Right cardiac atrium (tissue), 5 donors: ENCODE data around the gene FRAS1. TPM values are rescaled to one million over a fixed set of nuclear protein-coding genes. Genes with fewer than 3 reads are reported as not detected.

Source experiments
- ATAC-seq, 2 donors: fragments of 200-7000 bp; cut with Tn5 transposase; one replicate each; pipeline versions ENCODE4 v1.8.0 to v1.9.1; 2020; ENCODE audit warnings: moderate library complexity in 2 of 2, mild to moderate bottlenecking in 1 of 2
- DNase-seq, 3 donors: peaks; one replicate each; pipeline ENCODE4 v3.0.0-alpha.2; 2020
- H3K27ac ChIP-seq: one replicate; pipeline ENCODE4 v1.5.1; 2013; ENCODE audit warnings: mild to moderate bottlenecking, low read length, control low read depth, moderate library complexity
- H3K27me3 ChIP-seq: one replicate; pipeline ENCODE4 v1.6.1; 2013; ENCODE audit not compliant: control insufficient read depth, insufficient read depth
- H3K4me1 ChIP-seq: one replicate; pipeline ENCODE4 v1.6.1; 2013; ENCODE audit warnings: low read length; ENCODE audit not compliant: control insufficient read depth, insufficient read depth
- H3K4me3 ChIP-seq: one replicate; pipeline ENCODE4 v1.5.1; 2013; ENCODE audit warnings: low read length, control low read depth
- H3K9me3 ChIP-seq: one replicate; pipeline ENCODE4 v1.6.1; 2013; ENCODE audit warnings: low read length; ENCODE audit not compliant: control insufficient read depth
- WGBS: extraction: QIAGEN DNeasy Blood & Tissue Kit; methylation state at CpG from one replicate; pipeline ENCODE4 v1.1.7; 2013; 5-methylcytosine and 5-hydroxymethylcytosine counted together
- intact Hi-C, 4 donors: fragments of 100-400 bp; cut with DNase I; formaldehyde crosslinking; loops; one replicate each; pipeline versions ENCODE4 v1.11.0 to v1.14.0; 2022 to 2023
- polyA plus RNA-seq: library from polyadenylated mRNA; stranded (reverse); fragments of 200-250 nt; gene quantifications from one replicate; pipeline ENCODE4 v1.2.3, GENCODE V29; 2013
- total RNA-seq, 4 donors: library from RNA; stranded (reverse); fragmentation: NEBNext Ultra II Directional; extraction: Animal tissue kit (Norgen Biotek cat#: 25700); gene quantifications; one replicate each; pipeline ENCODE4 v1.2.1, GENCODE V29; 2021
- donor health status: healthy with polysubstance abuse.
- donor health status: DM: no; HTN: yes; CAD: no.
- donor health status: DM: no; HTN: no; CAD: no.
- donor health status: DM: no; HTN: yes; CAD: no; lungs with severe emphysema.
- donor health status: DM: yes; HTN: yes; CAD: no.

The FRAS1 gene
- total and polyA plus RNA-seq, 5 donors = 1.1 to 7.9 (median 5.1) TPM

DNA sequence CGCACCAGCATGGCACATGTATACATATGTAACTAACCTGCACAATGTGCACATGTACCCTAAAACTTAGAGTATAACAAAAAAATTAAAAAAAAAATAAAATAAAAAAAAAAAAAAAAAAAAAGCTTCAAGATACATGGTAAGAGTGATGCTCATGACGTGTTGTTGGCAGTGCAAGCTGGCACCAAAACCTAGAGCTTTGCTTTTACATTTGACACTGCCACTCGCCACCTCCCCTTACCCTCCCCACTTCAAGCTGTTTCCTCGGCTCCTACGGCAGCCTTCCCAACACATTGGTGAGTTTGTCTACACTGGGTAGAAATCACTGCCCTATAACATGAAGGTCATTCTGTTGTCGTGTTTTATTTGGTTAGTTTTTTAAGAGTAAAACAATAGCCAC, 296.8 kb downstream of the FRAS1 start:
- intact Hi-C loops = no loop called here

DNA sequence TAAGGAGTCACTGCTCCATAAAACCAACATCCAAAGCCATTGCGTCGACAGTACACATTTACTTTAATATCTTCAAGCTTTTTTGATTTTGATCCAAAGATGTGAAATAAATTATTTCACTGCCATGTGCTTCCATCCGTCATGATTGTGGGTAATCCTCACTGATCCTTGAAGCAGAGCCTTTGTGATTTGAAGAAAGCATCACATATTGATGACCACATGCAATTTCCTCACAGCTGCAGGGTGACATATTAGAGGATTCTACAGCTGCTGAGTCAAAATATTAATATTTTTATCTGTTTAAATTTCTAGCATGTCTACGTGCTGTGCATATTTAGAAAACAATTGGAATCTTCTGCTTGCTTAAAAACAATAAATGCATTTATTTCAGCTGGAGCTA, 297.7 kb downstream of the FRAS1 start:
- WGBS = 80% methylated on average over 4 of the region's 4 CpGs
- Histone ChIP-seq H3K27me3 (no peaks in the 10 kb centered on the region), H3K9me3 (no peaks in the 10 kb centered on the region), H3K27ac (no peak overlapping the region), H3K4me3 (no peak overlapping the region), H3K4me1 (no peaks in the 10 kb centered on the region)
- DNase-seq (no peak), ATAC-seq (no peak)
- intact Hi-C loops = no loop called here

More for the DNA sequence above, 296.8 kb downstream of the FRAS1 start:
- H3K4me3 ChIP-seq = no peak overlapping the region
- H3K27me3 ChIP-seq = no peaks in the 10 kb centered on the region
- H3K27ac ChIP-seq = no peak overlapping the region
- DNase-seq = no peak
- ATAC-seq = no peak
- WGBS = 79% methylated on average over 5 of the region's 6 CpGs
- no peaks in the 10 kb centered on the region for H3K9me3 ChIP-seq
- H3K4me1 ChIP-seq = no peaks in the 10 kb centered on the region

DNA sequence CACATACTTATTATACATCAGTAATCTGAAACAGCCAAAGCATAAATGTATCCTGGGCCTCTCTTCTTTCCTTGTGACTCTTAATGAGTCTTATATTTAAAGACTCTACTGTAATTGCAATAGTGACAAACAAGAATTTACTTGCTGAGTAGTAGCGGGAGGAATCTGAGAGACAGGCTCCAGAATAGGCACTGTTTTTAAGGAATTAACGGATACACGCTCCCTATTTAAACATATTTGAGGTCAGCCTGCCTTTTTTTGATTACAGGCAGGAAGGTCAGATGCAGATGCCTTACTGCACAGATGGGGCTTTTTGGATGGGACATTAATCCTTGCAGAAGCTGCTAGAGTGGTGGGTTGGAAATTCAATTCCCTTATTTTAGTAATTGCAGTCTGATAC, 298.2 kb downstream of the FRAS1 start:
- ATAC-seq (no peak), DNase-seq (no peak)
- Histone ChIP-seq H3K4me3 (no peak overlapping the region), H3K27me3 (no peaks in the 10 kb centered on the region), H3K4me1 (no peaks in the 10 kb centered on the region), H3K9me3 (no peaks in the 10 kb centered on the region), H3K27ac (no peak overlapping the region)
- WGBS = 90% methylated on average over 3 of the region's 3 CpGs
- intact Hi-C loops = no loop called here

DNA sequence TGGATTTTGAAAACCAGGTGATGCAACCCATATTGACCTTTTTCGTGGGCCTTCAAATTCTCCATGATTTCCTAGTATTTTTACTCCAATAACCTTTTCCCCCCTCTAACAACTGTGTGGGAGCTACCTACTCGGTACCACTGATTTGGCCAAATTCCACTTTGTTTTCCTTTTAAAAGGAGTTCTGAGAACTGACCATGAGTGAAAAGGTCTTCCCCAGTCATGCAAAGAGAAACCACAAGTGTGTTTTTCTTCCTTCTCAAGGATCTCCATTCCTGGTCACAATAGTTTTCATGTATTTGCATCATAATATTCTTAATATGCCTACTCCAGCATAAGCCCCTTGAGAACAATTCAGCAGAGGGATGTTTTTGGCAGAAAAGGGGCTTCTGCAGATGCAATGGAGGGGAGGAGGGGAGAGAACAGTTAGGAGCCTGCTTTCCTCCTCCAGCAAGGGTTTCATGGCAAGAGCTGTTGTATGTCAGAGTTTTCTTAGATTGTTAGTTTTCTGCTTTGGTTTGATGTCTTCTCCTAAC, 299.2 kb downstream of the FRAS1 start:
- DNase-seq (no peak), ATAC-seq (no peak)
- Histone ChIP-seq H3K27ac (no peak overlapping the region), H3K27me3 (no peaks in the 10 kb centered on the region), H3K9me3 (no peaks in the 10 kb centered on the region), H3K4me3 (no peak overlapping the region), H3K4me1 (no peaks in the 10 kb centered on the region)
- intact Hi-C loops = no loop called here
- 80% methylated on average over 2 of the region's 2 CpGs for WGBS

DNA sequence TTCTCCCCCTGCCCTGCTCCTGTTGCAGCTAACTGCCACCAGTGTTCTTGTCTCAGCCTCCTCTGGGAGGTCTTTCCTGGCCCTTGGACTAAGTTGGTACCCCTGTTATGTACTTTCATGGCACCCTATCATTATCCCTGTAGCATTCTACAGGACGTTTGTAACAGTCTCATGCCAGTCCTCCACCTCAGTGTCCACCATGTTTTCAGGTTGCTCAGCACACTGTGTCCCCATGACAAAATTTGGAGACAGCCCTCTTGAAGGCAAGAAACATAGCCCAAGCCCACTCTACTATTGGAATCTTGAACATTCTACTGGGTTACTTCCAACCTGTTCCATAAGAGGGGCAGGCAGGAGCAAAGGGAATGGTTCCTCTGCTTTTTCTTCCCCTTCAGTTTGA, 300.0 kb downstream of the FRAS1 start:
- no peaks in the 10 kb centered on the region for H3K9me3 ChIP-seq
- WGBS = 71% methylated on average over 1 of the region's 1 CpG

DNA sequence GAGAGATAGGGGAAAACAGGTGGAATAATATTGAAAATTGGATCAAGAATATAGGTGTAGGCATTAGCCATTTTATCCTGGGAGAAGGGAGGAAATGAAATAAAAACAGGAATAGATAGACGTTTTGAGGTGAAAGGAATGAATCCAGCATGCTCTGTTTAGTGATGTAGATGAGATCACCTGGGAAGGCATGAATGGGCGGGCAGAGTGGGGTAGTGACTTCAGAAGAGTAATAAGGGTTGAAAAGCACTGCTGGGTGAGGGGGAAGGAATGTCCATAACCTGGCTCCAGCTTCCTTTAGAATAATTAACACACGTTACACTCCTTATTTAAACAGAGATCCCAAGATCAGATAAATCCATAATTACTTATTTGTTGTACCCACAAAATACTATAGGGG, 303.3 kb downstream of the FRAS1 start:
- Histone ChIP-seq H3K9me3 (no peaks in the 10 kb centered on the region), H3K4me3 (no peak overlapping the region), H3K27me3 (no peaks in the 10 kb centered on the region), H3K27ac (no peak overlapping the region), H3K4me1 (no peaks in the 10 kb centered on the region)
- no peak for ATAC-seq
- 73% methylated on average over 3 of the region's 3 CpGs for WGBS
- intact Hi-C loops = no loop called here
- DNase-seq = no peak

More for the DNA sequence above, 300.0 kb downstream of the FRAS1 start:
- no peaks in the 10 kb centered on the region for H3K4me1 ChIP-seq
- no peaks in the 10 kb centered on the region for H3K27me3 ChIP-seq
- no peak overlapping the region for H3K27ac ChIP-seq
- intact Hi-C loops = no loop called here
- H3K4me3 ChIP-seq = no peak overlapping the region
- ATAC-seq (no peak), DNase-seq (no peak)

DNA sequence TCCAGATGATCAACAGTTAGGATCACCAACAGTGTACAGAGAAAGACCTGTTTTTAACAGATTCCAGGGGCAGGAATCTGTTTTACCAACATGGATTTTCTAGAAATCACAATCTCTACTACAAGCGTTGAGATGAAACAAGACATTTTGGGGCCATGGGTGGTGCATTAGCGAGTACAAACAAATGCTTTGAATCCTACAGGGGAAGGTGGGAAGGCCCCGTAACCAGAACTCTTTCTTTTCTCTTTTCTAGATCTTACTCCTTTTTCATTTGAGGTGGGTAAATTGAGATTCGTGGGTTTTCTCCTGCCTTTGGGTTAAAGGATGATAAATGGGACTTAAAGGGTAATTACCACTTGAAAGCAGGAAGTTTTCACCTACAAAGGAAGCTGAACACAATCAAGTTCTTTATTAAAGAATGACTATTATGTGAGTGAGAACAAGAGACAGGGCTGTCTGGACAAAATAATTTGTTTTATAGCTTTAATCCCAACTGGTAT, 304.5 kb downstream of the FRAS1 start:
- H3K27me3 ChIP-seq = no peaks in the 10 kb centered on the region
- DNase-seq (no peak), ATAC-seq (no peak)
- no peaks in the 10 kb centered on the region for H3K9me3 ChIP-seq
- intact Hi-C loops = no loop called here
- H3K27ac ChIP-seq = no peak overlapping the region
- no peak overlapping the region for H3K4me3 ChIP-seq
- no peaks in the 10 kb centered on the region for H3K4me1 ChIP-seq
- 76% methylated on average over 4 of the region's 4 CpGs for WGBS

DNA sequence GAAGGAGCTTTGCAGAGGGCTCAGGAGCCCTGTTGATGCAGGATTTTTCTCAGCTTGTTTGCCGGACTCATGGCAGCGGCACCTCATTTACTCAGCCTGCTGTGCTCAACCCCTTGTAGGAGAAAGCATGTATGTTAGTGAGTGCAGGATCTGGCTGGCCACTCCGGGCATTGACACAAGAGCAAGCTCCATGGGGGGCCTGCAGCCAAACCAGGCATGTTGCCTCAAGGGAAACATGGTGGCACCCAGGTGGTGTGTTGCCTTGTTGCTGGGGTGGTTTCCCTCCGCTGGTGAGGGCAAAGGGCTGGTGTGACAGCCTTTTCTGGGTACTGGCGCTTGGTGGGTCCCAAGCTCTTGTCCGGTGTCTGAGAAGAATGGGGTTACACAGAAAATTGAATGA, 305.2 kb downstream of the FRAS1 start:
- ATAC-seq (no peak), DNase-seq (no peak)
- Histone ChIP-seq H3K4me3 (no peak overlapping the region), H3K9me3 (no peaks in the 10 kb centered on the region), H3K4me1 (no peaks in the 10 kb centered on the region), H3K27ac (no peak overlapping the region), H3K27me3 (no peaks in the 10 kb centered on the region)
- 93% methylated on average over 6 of the region's 6 CpGs for WGBS
- intact Hi-C loops = no loop called here

DNA sequence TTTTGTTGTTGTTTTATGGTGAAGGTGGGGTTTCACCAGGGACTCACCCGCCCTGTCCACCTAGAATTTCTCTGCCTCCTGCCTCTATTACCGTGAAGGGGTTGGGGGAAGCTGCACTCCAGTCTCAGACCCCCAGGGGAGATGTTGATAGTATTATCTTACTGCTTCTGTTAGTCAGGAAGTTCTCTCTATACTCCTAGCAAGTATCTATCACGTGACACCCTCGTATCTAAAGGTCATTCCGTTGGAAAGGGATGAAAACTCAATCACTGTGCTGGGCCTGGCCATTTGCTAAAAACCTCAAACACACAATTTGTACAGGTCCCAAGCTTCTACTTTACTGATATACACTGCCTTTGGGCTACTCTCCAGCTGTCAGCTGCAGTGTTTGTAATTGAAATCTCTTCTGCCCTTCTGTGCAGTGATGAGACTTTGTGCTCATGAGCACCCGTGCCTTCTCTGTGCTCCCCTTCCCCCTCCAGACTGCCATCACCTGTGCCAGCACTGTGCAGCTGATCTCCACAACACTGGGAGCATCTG, 306.0 kb downstream of the FRAS1 start:
- intact Hi-C loops = no loop called here
- DNase-seq = no peak
- Histone ChIP-seq H3K27me3 (no peaks in the 10 kb centered on the region), H3K4me1 (no peaks in the 10 kb centered on the region), H3K4me3 (no peak overlapping the region), H3K27ac (no peak overlapping the region), H3K9me3 (no peaks in the 10 kb centered on the region)
- 33% methylated on average over 6 of the region's 6 CpGs for WGBS
- no peak for ATAC-seq

DNA sequence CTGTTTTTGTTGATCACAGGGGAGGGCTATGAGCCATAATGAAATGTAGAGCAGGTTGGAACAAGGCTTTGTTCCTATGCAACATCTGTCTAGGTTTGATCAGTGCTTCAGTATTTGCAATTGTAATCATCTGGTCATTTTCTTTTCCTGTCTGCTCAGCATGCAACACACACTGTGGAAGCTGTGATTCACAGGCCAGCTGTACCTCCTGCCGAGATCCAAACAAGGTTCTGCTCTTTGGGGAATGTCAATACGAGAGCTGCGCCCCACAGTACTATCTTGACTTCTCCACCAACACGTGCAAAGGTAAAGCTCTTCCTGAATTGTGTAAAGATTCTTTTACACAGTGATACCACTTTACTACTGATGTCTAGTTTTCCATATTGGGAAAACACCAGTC, 312.6 kb downstream of the FRAS1 start:
- WGBS = 70% methylated on average over 4 of the region's 4 CpGs
- intact Hi-C loops = no loop called here
- H3K27me3 ChIP-seq = no peaks in the 10 kb centered on the region
- no peaks in the 10 kb centered on the region for H3K4me1 ChIP-seq
- no peaks in the 10 kb centered on the region for H3K9me3 ChIP-seq
- DNase-seq (no peak), ATAC-seq (no peak)
- H3K4me3 ChIP-seq = no peak overlapping the region
- no peak overlapping the region for H3K27ac ChIP-seq

DNA sequence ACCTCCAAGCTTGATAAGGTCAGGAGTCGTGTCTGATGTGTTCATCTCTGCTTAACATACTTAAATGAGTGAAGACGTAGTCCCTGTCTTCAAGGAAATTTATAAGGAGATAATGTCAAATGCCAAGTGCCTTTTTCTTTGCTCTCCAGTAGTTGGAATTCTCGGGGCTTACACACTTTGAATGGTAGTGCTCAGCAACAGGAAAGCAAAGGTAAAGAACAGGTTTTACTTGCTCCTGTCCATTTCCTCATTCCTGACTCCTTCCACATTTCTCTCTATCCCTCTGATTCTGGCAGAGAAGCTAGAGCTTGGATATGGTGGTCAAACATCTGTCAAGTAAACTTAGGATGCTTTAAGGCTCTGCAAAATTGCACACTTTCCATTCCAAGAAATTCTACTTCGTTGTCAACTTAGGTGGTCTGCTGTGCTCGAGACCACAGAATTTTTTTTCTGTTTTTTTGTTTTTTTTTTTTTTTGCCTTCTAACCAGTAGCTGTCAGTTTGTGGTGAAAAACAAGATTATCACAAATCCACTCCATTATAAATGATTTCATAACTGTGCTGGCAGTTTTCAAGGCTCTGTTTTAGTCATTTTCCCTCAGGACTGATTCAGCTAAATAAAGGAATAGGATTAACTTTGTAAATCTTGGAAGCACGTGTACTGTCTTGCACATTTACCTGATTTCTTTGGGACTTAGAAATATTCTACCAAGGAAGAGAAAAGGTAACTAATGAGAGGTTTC, 313.7 kb downstream of the FRAS1 start:
- Histone ChIP-seq H3K9me3 (no peaks in the 10 kb centered on the region), H3K4me1 (no peaks in the 10 kb centered on the region), H3K27me3 (no peaks in the 10 kb centered on the region), H3K27ac (no peak overlapping the region), H3K4me3 (no peak overlapping the region)
- no peak for ATAC-seq
- 63% methylated on average over 6 of the region's 6 CpGs for WGBS
- intact Hi-C loops = no loop called here
- DNase-seq = no peak
